Breast epithelium (tissue), 3 donors: ENCODE data around the gene FAM117B.

Experiments used
- POLR2A ChIP-seq: fragments of 450-650 bp; IDR thresholded peaks from one replicate; pipeline ENCODE4 v1.6.1; 2016; ENCODE audit warnings: antibody characterized with exemption, mild to moderate bottlenecking, moderate library complexity
- POLR2AphosphoS5 ChIP-seq, 3 donors: sonication (generic); formaldehyde crosslinking; IDR thresholded peaks; one replicate each; pipeline ENCODE4 v1.6.1; 2017; ENCODE audit warnings: antibody characterized with exemption in 3 of 3
- TF ChIP-seq, protein P1 (sequence below), 3 donors: fragments of 450-650 bp; IDR thresholded peaks; one replicate each; pipeline ENCODE4 v1.5.1; 2016 to 2017; ENCODE audit warnings: antibody characterized with exemption in 3 of 3, mild to moderate bottlenecking in 3 of 3, moderate library complexity in 3 of 3

DNA sequence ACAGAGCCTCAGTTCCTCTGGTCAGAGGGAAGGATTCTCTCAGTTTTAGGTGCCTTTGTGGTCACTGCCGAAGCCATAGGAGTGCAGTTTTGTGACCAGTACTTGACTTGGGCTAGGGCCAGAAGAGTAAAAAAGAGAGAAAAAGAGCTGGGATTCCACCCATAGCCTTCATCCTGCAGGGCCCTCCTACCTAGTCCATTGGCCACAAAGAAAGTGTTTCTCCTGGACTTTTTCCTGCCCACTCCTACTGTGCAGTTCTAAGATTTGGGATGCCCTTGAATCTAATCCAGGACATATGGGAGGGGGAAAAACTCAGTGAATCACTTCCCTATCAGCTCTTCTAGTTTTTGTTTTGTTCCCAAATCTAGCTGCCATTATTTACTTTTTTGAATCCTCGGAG, 26.0 kb downstream of the FAM117B start:
- TF ChIP-seq, protein P1, sequence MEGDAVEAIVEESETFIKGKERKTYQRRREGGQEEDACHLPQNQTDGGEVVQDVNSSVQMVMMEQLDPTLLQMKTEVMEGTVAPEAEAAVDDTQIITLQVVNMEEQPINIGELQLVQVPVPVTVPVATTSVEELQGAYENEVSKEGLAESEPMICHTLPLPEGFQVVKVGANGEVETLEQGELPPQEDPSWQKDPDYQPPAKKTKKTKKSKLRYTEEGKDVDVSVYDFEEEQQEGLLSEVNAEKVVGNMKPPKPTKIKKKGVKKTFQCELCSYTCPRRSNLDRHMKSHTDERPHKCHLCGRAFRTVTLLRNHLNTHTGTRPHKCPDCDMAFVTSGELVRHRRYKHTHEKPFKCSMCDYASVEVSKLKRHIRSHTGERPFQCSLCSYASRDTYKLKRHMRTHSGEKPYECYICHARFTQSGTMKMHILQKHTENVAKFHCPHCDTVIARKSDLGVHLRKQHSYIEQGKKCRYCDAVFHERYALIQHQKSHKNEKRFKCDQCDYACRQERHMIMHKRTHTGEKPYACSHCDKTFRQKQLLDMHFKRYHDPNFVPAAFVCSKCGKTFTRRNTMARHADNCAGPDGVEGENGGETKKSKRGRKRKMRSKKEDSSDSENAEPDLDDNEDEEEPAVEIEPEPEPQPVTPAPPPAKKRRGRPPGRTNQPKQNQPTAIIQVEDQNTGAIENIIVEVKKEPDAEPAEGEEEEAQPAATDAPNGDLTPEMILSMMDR (IDR thresholded peaks at IDR 0.05): no peak
- TF ChIP-seq POLR2AphosphoS5 (IDR thresholded peaks at IDR 0.05): no peak
- TF ChIP-seq POLR2A: no peak
